DOHH2 (cell line): ENCODE measurements around the gene ELOVL5.

ENCODE experiments used
- H3F3A ChIP-seq: fragments of 200-600 bp; sonication (generic), shearing (Covaris generic); 2 replicates; pipeline ENCODE4 v1.6.0; 2016; ENCODE audit warnings: antibody characterized with exemption, mild to moderate bottlenecking; ENCODE audit not compliant: control insufficient read depth, insufficient read depth
- H3K27ac ChIP-seq: fragments of 200-600 bp; sonication (generic); 2 replicates; pipeline ENCODE4 v1.5.1; 2014; ENCODE audit warnings: low read depth, mild to moderate bottlenecking, low read length, moderate library complexity
- H3K27me3 ChIP-seq: fragments of 200-600 bp; sonication (generic); 2 replicates; pipeline ENCODE4 v1.6.1; 2014; ENCODE audit warnings: mild to moderate bottlenecking, low read length, mixed read lengths; ENCODE audit not compliant: control insufficient read depth
- H3K36me3 ChIP-seq: fragments of 200-600 bp; sonication (generic); 2 replicates; pipeline ENCODE4 v1.6.1; 2014; ENCODE audit warnings: mild to moderate bottlenecking, low read length, moderate library complexity, mixed read lengths; ENCODE audit not compliant: control insufficient read depth
- H3K4me1 ChIP-seq: fragments of 200-600 bp; sonication (generic); 2 replicates; pipeline ENCODE4 v1.6.1; 2014; ENCODE audit warnings: mild to moderate bottlenecking, low read length, mixed read lengths; ENCODE audit not compliant: control insufficient read depth
- H3K4me2 ChIP-seq: fragments of 200-600 bp; sonication (generic); 2 replicates; pipeline ENCODE4 v1.6.0; 2014; ENCODE audit warnings: mild to moderate bottlenecking, low read length, moderate library complexity
- H3K4me3 ChIP-seq: fragments of 200-600 bp; sonication (generic); 2 replicates; pipeline ENCODE4 v1.5.1; 2014; ENCODE audit warnings: mild to moderate bottlenecking, low read length, mixed read lengths
- H3K79me2 ChIP-seq: fragments of 200-600 bp; sonication (generic); 2 replicates; pipeline ENCODE4 v1.6.1; 2014; ENCODE audit warnings: mild to moderate bottlenecking, low read length, mixed read lengths; ENCODE audit not compliant: control insufficient read depth
- H3K9me2 ChIP-seq: fragments of 200-600 bp; sonication (generic); replicated peaks from 2 replicates; pipeline ENCODE4 v1.6.1; 2014; ENCODE audit warnings: mild to moderate bottlenecking, low read length, mixed read lengths; ENCODE audit not compliant: control insufficient read depth
- H3K9me3 ChIP-seq: fragments of 200-600 bp; sonication (generic); 2 replicates; pipeline ENCODE4 v1.6.1; 2014; ENCODE audit warnings: antibody characterized with exemption, low read length, mixed read lengths; ENCODE audit not compliant: control insufficient read depth, insufficient read depth
- H4K20me1 ChIP-seq: fragments of 200-600 bp; sonication (generic); 2 replicates; pipeline ENCODE4 v1.6.0; 2014; ENCODE audit warnings: low read depth, mild to moderate bottlenecking, antibody characterized with exemption, low read length, moderate library complexity; ENCODE audit not compliant: control insufficient read depth, insufficient read depth
- EZH2phosphoT487 ChIP-seq: fragments of 200-600 bp; sonication (generic); IDR thresholded peaks from 2 replicates; pipeline ENCODE4 v1.6.1; 2017; ENCODE audit warnings: borderline replicate concordance, mild to moderate bottlenecking, antibody characterized with exemption, low read length, moderate library complexity, mixed read lengths
- TF ChIP-seq, protein P1 (sequence below): fragments of 200-600 bp; sonication (generic); IDR thresholded peaks from one replicate; pipeline ENCODE4 v1.5.1; 2014; ENCODE audit warnings: antibody characterized with exemption, mild to moderate bottlenecking, low read depth, low read length; ENCODE audit not compliant: poor library complexity, severe bottlenecking

ELOVL5 gene

DNA sequence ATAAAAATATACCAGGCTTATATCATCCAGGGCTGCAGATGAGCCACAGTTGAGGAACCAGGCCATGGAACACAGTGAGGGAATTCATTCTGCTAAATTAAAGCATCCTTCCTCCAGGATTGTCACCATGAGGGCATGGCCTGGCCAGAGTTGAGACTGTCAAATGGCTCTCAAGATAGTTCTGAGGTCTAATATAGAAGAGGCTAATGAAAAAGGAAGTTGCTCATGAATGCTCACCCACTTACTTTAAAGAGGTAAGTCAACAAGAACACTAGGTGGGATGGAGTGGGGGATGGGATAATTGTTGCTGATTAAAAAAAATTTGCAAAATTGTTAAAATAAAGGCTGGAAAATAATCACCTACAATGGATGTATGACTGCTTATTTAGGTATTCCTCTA lies 128.1 kb downstream of the ELOVL5 start:
- H3K4me3 ChIP-seq: no peak overlapping the region
- H3K79me2 ChIP-seq: no peaks in the 10 kb centered on the region
- H3K27me3 ChIP-seq: peaks cover 4% of the 10 kb centered on the region; the same call in 1 of the 2 replicates
- no peaks in the 10 kb centered on the region for H3F3A ChIP-seq
- no peaks in the 10 kb centered on the region for H4K20me1 ChIP-seq
- H3K27ac ChIP-seq: no peak overlapping the region
- H3K9me3 ChIP-seq: no peaks in the 10 kb centered on the region
- H3K36me3 ChIP-seq: no peaks in the 10 kb centered on the region
- no peaks in the 10 kb centered on the region for H3K4me1 ChIP-seq
- no peaks in the 10 kb centered on the region for H3K9me2 ChIP-seq
- no peak overlapping the region for H3K4me2 ChIP-seq
- TF ChIP-seq, protein P1, sequence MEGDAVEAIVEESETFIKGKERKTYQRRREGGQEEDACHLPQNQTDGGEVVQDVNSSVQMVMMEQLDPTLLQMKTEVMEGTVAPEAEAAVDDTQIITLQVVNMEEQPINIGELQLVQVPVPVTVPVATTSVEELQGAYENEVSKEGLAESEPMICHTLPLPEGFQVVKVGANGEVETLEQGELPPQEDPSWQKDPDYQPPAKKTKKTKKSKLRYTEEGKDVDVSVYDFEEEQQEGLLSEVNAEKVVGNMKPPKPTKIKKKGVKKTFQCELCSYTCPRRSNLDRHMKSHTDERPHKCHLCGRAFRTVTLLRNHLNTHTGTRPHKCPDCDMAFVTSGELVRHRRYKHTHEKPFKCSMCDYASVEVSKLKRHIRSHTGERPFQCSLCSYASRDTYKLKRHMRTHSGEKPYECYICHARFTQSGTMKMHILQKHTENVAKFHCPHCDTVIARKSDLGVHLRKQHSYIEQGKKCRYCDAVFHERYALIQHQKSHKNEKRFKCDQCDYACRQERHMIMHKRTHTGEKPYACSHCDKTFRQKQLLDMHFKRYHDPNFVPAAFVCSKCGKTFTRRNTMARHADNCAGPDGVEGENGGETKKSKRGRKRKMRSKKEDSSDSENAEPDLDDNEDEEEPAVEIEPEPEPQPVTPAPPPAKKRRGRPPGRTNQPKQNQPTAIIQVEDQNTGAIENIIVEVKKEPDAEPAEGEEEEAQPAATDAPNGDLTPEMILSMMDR: no peak
- TF ChIP-seq EZH2phosphoT487: no peak
